HepG2 (cell line): ENCODE measurements around the gene TDP2. TPM values are rescaled to one million over a fixed set of nuclear protein-coding genes. Genes with fewer than 3 reads are reported as not detected.

Source experiments
- BRF2 ChIP-seq: sonication (generic); formaldehyde crosslinking; IDR thresholded peaks from 2 replicates; pipeline ENCODE4 v1.8.1; 2022; ENCODE audit warnings: mild to moderate bottlenecking, missing genetic modification reagents
- CCAR2 ChIP-seq: fragments of 200-400 bp; formaldehyde crosslinking; optimal IDR thresholded peaks from 2 replicates; pipeline ENCODE3; 2018; ENCODE audit warnings: low read depth, mild to moderate bottlenecking, low read length, moderate library complexity
- ESRRA ChIP-seq: sonication (generic); formaldehyde crosslinking; IDR thresholded peaks from 2 replicates; pipeline ENCODE4 v1.5.1; 2020; ENCODE audit warnings: mild to moderate bottlenecking, low read depth, missing genetic modification reagents
- KLF12 ChIP-seq: sonication (generic); formaldehyde crosslinking; IDR thresholded peaks from 2 replicates; pipeline ENCODE4 v1.4.0; 2020; ENCODE audit warnings: missing genetic modification reagents, borderline replicate concordance
- MYC ChIP-seq: sonication (generic); formaldehyde crosslinking; IDR thresholded peaks from 2 replicates; pipeline ENCODE4 v1.9.0; 2021; ENCODE audit warnings: missing genetic modification reagents, borderline replicate concordance
- NR3C1 ChIP-seq: sonication (generic); formaldehyde crosslinking; IDR thresholded peaks from 2 replicates; pipeline ENCODE4 v1.4.0; 2020; ENCODE audit warnings: missing genetic modification reagents
- RCOR2 ChIP-seq: IDR thresholded peaks from 2 replicates; pipeline ENCODE4 v1.6.1; 2016; ENCODE audit warnings: missing biosample characterization, missing genetic modification reagents
- SRF ChIP-seq: IDR thresholded peaks from 2 replicates; pipeline ENCODE4 v1.6.1; 2011; ENCODE audit warnings: mild to moderate bottlenecking, low read depth, low read length, moderate library complexity
- SRSF1 ChIP-seq: fragments of 200-400 bp; formaldehyde crosslinking; optimal IDR thresholded peaks from 2 replicates; pipeline ENCODE3; 2017; ENCODE audit warnings: mild to moderate bottlenecking, low read depth, low read length, moderate library complexity
- TIGD3 ChIP-seq: sonication (generic); formaldehyde crosslinking; IDR thresholded peaks from 2 replicates; pipeline ENCODE4 v1.5.1; 2020; ENCODE audit warnings: mild to moderate bottlenecking, missing genetic modification reagents, borderline replicate concordance
- ZBTB42 ChIP-seq: sonication (generic); formaldehyde crosslinking; IDR thresholded peaks from 2 replicates; pipeline ENCODE4 v1.5.0; 2020; ENCODE audit warnings: mild to moderate bottlenecking, missing genetic modification reagents
- ZC3H4 ChIP-seq: sonication (generic); formaldehyde crosslinking; IDR thresholded peaks from 2 replicates; pipeline ENCODE4 v1.4.0; 2020; ENCODE audit warnings: missing genetic modification reagents, borderline replicate concordance
- ZFP62 ChIP-seq: sonication (generic); formaldehyde crosslinking; IDR thresholded peaks from 2 replicates; pipeline ENCODE4 v1.4.0; 2020; ENCODE audit warnings: missing genetic modification reagents
- ZNF432 ChIP-seq: sonication (generic); formaldehyde crosslinking; IDR thresholded peaks from 2 replicates; pipeline ENCODE4 v1.5.0; 2020; ENCODE audit warnings: missing genetic modification reagents, mild to moderate bottlenecking, borderline replicate concordance
- ZNF781 ChIP-seq: sonication (generic); formaldehyde crosslinking; IDR thresholded peaks from 2 replicates; pipeline ENCODE4 v1.5.1; 2020; ENCODE audit warnings: borderline replicate concordance, mild to moderate bottlenecking, missing genetic modification reagents; ENCODE audit errors: not compliant biosample characterization
- polyA plus RNA-seq, 8 experiments: library from polyadenylated mRNA; depleted of rRNA in 3 of 8; stranded (reverse) in 7 of 8; unstranded in 1 of 8; fragments of >200 nt; fragmentation: Illumina TruSeq in 4 of 8; extraction: Trizol in 4 of 8; gene quantifications; 2 replicates each; pipeline versions ENCODE4 v1.2.1 to v1.2.3, GENCODE V29; 2011 to 2016; ENCODE audit warnings: low read depth in 4 of 8, missing spikeins in 1 of 8, mixed read lengths in 1 of 8; ENCODE audit not compliant: insufficient read depth in 1 of 8
- total RNA-seq, 5 experiments: library from RNA; depleted of rRNA; stranded (reverse); fragments of >200 nt; fragmentation: Illumina TruSeq; extraction: Trizol; gene quantifications; 2 replicates each; pipeline ENCODE4 v1.2.3, GENCODE V29; 2016; ENCODE audit warnings: low read depth in 1 of 5
- TF ChIP-seq, protein P1 (sequence below): sonication (generic); formaldehyde crosslinking; IDR thresholded peaks from 2 replicates; pipeline ENCODE4 v1.4.0; 2020; ENCODE audit warnings: missing genetic modification reagents
- TF ChIP-seq, protein P2 (sequence below): fragments of 450-650 bp; IDR thresholded peaks from 2 replicates; pipeline ENCODE4 v1.6.1; 2017; ENCODE audit warnings: mild to moderate bottlenecking
- TF ChIP-seq, protein P3 (sequence below), 2 experiments: sonication (generic) in 1 of 2; formaldehyde crosslinking in 1 of 2; IDR thresholded peaks; 2 replicates each; pipeline versions ENCODE4 v1.5.1 to v1.6.1; 2011 to 2020; ENCODE audit warnings: borderline replicate concordance in 1 of 2, low read depth in 1 of 2, low read length in 1 of 2, mild to moderate bottlenecking in 1 of 2, missing genetic modification reagents in 1 of 2, moderate library complexity in 1 of 2

Gene TDP2
- total and polyA plus RNA-seq, 2 of the 13 experiments (the other 11 are each of a cell fraction or from before 2014, with no cell fraction given): 30.5 to 42.6 TPM

GRCh38 chr6:24666641-24667377 is at the start of gene TDP2, which contains the start of gene ACOT13 (continued):
- TF ChIP-seq ZFP62 (CRISPR knock-in tag): no peak
- TF ChIP-seq BRF2 (CRISPR knock-in tag): peak; percentile 91; the same call in 1 of the 2 replicates
- no peak; the same call in 1 of the 2 replicates for TF ChIP-seq KLF12 (CRISPR knock-in tag)
- peak; percentile 43 for TF ChIP-seq CCAR2
- TF ChIP-seq, protein P1, sequence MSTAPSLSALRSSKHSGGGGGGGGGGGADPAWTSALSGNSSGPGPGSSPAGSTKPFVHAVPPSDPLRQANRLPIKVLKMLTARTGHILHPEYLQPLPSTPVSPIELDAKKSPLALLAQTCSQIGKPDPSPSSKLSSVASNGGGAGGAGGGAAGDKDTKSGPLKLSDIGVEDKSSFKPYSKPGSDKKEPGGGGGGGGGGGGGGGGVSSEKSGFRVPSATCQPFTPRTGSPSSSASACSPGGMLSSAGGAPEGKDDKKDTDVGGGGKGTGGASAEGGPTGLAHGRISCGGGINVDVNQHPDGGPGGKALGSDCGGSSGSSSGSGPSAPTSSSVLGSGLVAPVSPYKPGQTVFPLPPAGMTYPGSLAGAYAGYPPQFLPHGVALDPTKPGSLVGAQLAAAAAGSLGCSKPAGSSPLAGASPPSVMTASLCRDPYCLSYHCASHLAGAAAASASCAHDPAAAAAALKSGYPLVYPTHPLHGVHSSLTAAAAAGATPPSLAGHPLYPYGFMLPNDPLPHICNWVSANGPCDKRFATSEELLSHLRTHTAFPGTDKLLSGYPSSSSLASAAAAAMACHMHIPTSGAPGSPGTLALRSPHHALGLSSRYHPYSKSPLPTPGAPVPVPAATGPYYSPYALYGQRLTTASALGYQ: peak; percentile 87; the same call in 1 of the 2 replicates
- peak; percentile 90 for TF ChIP-seq MYC (CRISPR knock-in tag)
- peak; percentile 76 for TF ChIP-seq ZNF781 (CRISPR knock-in tag)
- peak; percentile 87 for TF ChIP-seq ESRRA (CRISPR knock-in tag)
- TF ChIP-seq, protein P2, sequence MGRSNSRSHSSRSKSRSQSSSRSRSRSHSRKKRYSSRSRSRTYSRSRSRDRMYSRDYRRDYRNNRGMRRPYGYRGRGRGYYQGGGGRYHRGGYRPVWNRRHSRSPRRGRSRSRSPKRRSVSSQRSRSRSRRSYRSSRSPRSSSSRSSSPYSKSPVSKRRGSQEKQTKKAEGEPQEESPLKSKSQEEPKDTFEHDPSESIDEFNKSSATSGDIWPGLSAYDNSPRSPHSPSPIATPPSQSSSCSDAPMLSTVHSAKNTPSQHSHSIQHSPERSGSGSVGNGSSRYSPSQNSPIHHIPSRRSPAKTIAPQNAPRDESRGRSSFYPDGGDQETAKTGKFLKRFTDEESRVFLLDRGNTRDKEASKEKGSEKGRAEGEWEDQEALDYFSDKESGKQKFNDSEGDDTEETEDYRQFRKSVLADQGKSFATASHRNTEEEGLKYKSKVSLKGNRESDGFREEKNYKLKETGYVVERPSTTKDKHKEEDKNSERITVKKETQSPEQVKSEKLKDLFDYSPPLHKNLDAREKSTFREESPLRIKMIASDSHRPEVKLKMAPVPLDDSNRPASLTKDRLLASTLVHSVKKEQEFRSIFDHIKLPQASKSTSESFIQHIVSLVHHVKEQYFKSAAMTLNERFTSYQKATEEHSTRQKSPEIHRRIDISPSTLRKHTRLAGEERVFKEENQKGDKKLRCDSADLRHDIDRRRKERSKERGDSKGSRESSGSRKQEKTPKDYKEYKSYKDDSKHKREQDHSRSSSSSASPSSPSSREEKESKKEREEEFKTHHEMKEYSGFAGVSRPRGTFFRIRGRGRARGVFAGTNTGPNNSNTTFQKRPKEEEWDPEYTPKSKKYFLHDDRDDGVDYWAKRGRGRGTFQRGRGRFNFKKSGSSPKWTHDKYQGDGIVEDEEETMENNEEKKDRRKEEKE: no peak
- TF ChIP-seq ZBTB42: peak; percentile 91
- 0 out of 2 replicates have a peak, but pooled peaks have one; percentile 74 for TF ChIP-seq ZNF432 (CRISPR knock-in tag)
- TF ChIP-seq, protein P3, sequence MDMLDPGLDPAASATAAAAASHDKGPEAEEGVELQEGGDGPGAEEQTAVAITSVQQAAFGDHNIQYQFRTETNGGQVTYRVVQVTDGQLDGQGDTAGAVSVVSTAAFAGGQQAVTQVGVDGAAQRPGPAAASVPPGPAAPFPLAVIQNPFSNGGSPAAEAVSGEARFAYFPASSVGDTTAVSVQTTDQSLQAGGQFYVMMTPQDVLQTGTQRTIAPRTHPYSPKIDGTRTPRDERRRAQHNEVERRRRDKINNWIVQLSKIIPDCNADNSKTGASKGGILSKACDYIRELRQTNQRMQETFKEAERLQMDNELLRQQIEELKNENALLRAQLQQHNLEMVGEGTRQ (IDR thresholded peaks at IDR 0.05; ENCODE audit: low read depth, low read length): no peak
- TF ChIP-seq, protein P3 (CRISPR knock-in tag; IDR thresholded peaks at IDR 0.05; ENCODE audit: borderline replicate concordance): no peak; the same call in 1 of the 2 replicates
- no peak for TF ChIP-seq NR3C1
- TF ChIP-seq TIGD3 (CRISPR knock-in tag): no peak; the same call in 1 of the 2 replicates
- peak; percentile 40; the same call in 1 of the 2 replicates for TF ChIP-seq SRF
- TF ChIP-seq ZC3H4 (CRISPR knock-in tag): no peak; the same call in 1 of the 2 replicates
- peak; percentile 95 for TF ChIP-seq SRSF1
- TF ChIP-seq RCOR2 (CRISPR knock-in tag): peak; percentile 43; the same call in 1 of the 2 replicates
